GM19324 (cell line): ENCODE measurements around the gene TP53AIP1.

Source experiments
- ATAC-seq: cut with Tn5 transposase; IDR thresholded peaks from one replicate; pipeline ENCODE4 v1.9.1; 2021; ENCODE audit warnings: mild to moderate bottlenecking, moderate library complexity; ENCODE audit not compliant: unreplicated experiment, low FRiP score

The TP53AIP1 gene, protein sequence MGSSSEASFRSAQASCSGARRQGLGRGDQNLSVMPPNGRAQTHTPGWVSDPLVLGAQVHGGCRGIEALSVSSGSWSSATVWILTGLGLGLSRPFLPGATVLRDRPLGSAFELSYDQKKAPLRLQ

DNA sequence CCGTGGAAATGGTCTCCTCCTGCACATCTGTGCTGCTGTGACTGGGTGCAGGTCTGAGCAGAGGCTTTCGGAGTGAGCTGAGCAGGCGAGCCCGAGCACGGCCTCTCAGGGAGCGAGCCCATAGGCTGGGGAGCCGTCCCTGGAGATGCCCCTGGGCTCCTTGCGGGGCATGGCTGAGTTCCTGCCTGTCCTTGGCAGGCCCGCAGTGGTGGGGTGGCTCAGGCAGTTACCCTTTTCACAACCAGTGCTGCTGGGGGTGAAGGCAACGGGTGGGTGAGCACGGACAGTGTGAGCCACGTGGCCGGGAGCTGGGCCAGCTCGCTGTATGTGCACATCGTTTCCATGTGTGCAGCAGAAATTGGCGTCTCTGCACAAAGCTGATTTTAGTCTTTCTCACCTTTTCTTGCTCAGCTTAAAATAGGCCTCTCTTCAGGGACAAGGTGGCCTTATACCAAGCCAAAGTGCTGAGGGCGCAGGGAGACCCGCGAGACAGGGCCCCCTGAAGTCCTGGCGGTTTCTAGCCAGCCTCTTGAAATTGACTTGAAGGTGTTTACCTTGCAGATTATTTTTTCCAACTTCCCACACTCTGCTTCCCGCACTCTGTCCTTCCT lies at the start of gene TP53AIP1:
Gene TP53AIP1 (minus strand): TSS at position 55 of the 611 bp plus-strand sequence. CDS start 5,053 bp downstream, outside the sequence.
- ATAC-seq, result no peak

DNA sequence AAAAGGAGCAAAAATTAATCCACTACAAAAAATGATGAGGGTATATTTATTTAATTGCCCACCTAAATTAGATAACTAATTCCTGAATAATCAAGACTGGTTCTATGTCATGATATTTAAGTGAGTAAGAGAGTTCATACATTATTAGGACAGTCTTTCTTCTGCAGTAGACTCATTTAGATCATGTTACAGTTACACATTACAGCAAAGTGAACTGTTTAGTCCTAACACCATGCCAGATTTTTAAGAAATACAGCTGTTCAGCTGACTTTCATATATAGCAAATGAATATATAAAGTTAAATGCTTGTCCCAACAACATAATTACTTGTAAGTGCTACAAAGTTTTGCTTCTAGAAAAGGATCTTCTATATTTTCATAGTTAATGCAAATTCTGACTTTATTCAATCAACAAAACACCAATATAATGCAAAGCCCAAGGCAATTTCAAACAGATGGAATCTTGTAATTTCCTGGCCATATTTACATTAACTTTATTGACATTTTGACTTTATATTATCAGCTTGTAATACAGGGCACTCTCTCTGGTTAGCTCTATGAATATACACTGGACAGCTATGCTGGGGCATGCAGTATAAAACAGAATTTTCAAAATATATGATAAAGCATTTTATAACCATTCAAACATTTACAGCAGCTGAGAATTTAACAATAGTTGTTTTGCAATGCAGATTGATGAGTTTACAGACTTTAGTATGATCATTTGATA lies 45.7 kb upstream of the TP53AIP1 start:
- ATAC-seq, result no peak

DNA sequence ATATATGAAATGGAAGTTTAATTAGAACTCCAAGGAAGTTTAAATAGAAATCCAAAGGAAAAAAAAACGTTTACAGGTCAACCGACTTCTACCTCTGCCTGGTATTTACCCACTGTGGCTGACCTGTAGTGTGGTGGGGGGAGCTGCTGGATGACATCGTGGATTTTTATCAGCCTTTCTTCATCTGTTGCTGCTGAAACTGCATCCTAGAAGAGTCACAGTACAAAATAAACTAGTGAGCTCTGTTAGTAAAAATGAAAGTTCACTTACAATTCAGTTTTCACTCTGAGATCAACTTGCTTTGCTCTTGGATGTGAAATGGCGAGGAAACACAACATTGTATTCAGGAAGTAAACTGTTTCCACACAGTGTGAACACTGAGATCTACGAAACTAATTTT lies 43.2 kb upstream of the TP53AIP1 start:
- no peak for ATAC-seq

DNA sequence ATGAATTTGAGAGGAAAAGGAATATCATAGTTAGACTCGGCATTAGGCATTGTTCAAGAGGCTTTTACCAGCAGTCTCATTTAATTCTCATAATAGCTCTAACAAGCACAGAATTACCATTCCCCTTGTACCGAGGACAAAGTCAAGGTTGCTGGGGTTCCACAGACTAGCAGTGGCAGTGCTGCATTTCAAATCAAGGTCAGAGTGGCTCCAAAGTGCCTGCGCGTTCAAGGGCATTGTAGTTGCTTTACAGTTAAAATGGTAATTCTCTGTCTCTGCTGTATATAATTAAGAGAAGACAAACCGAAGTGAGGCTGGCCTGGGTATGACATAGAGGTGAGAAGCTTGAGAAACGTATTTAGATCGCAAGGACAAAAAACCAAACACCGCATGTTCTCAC lies 40.4 kb upstream of the TP53AIP1 start:
- no peak for ATAC-seq

DNA sequence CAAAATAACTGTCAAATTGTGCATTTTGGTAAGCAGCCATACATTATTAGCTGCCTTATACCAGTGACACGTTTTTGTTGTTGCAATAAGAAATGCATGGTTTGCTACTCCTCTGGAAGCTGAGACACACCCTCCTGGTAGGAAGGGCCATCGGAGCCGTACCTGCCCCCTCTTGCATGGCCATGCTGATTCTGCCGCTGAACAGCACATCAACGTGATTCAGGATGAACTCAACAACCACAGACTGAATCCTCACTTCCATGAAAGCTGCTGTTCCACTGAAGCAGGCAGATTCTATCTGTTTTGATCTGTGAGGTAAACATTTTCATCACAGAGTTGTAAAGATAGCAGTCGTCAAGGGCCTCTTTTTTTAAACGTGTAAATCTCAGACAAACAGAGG lies 38.6 kb upstream of the TP53AIP1 start:
- ATAC-seq, result no peak

DNA sequence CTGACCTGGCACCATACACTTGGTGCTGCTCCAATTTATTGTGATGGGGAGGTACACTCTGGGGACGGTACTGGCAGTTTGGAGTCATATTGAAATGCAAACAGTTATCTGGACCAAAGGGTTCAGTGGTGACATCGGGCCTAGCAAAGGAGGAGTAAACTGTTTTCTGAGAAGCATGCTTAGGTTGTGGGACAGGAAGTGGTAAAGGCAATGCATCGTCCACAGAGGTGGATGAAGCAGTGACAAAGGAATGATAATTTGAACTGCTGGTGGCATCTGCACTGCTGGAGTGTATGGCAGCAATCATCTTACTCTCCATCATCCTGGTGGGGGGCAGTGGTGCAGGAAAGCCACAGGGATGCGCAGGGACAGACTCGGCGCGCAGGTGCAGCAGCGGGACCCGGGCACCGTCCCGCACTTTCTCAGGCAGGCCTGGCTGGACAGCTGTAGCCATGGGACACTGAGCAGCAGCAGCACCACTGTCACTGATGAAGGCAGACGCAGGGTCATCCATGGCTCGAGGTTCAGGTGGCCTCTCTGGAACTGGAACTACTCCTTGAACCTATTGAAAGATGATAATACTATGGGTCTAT lies 28.0 kb upstream of the TP53AIP1 start:
- ATAC-seq, result no peak

DNA sequence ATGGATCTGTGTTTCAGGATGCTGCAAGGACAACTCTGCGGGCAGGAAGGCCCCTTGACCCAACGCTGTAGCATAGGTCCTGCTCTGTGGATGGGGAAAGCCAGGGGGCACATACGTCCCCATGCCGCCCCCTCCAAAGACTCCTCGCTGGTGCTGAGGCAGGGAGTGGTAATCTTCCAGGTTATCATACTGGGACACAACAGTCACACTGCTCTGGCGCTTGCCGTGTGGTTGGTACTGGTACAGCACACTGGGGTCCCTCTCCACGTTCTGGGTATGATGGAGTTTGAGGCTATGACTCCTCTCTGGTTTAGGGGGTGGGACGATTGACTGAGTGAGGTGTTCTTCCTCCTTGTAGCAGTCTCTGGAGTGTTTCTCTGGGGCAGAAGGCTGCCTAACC lies 26.2 kb upstream of the TP53AIP1 start:
- no peak for ATAC-seq

DNA sequence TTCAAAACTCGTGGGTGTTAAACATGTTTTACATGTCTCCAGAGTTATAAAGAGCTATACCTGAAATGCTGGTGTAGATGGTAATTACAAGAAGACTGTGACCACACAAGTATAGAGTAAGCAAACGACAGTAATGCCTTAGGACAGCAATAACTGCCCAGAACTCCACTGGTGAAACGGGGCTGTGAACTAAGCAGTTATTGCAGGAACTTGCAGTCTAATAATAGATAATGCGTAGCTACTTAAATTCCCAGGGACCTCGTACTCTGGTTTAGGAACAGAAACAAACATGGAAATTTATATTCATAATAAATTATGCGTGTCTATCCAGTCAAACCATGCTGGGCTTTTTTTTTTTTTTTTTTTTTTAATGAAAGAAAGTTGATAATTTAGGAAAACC lies 24.9 kb upstream of the TP53AIP1 start:
- no peak for ATAC-seq

DNA sequence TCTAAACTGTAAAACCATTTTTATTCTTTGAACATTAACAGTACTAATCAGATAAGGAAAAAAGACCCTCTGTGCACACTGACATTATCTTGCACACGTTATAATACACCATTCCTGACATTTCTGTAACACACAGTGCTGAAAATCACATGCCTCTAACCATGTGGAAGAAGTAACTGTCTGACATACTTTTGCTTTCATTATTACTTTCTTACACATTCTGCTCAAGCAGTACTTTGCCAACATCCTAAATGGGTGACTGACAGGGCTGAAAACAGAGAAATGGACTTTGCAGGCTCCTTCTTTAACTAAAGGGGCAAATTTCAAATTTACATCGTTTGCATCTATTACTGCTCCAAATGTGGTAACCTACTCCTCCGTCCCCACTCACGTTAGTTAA lies 22.8 kb upstream of the TP53AIP1 start:
- ATAC-seq, result peak; percentile 95

DNA sequence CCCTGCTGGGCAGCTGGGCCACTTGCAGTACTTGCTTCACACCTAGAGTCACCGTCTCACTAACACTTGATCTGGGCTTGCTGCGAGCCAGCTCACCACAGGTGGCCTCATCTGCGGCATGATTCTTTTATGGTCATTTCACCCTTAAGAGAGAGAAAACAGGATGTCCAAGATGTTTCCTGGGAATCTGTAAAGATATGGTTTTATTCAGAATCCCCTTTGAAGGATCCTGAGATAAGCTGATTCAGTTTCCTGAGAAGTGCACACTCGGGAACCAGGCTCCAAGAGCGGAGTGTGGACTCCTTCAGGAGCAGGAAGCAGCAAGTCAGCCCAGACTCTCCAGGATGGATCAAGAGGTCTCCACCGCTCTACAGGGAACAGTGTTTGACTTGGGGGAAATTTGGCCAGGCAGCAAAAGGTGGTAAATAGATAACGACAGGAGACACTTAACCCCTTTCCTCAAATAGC lies 21.8 kb upstream of the TP53AIP1 start:
- ATAC-seq, result no peak

DNA sequence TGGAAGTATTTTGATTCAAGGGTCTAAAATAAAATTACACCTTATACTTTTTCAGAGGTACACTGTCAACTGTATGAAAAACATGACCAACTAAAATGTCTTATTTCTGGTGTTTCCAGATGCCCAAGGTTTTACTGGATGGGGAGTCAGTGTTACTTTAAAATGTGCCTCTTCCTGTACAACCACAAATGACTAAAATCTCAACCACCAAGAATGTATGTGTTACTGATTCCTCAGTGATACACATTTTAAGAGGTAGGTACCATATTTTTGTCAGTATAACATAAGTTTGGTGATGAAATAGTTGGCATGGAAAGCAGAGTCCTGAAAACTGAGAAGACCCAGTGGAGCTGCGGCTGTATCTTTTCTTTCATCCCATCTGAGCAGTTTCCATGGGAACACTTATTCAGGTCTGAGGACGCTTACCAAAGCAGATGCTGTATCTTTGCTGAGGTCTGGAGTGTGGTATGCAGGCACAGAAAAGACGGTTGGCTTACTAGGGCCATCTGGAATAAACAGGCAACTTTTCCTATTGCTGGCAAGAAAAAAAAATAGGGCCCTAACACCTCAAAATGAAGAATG lies 21.2 kb upstream of the TP53AIP1 start:
- no peak for ATAC-seq

DNA sequence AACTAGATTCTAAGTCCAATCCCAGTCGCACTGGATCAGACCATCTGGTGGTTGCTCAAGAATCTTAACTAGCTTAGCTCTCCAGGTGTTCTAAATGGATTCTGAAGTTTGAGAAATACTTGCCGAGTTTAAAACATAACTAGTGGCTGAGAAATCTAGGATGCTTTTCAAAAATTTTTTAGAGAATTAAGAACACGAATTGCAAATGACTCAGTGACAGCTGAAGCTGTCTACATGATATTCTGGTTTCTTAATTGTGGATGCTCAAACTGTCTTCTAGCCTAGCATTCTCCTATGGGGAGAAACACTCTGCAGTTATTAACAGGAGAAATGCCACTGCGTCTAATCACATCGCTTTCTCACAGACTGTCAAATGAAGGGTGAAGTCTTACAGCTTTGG lies 20.2 kb upstream of the TP53AIP1 start:
- no peak for ATAC-seq

DNA sequence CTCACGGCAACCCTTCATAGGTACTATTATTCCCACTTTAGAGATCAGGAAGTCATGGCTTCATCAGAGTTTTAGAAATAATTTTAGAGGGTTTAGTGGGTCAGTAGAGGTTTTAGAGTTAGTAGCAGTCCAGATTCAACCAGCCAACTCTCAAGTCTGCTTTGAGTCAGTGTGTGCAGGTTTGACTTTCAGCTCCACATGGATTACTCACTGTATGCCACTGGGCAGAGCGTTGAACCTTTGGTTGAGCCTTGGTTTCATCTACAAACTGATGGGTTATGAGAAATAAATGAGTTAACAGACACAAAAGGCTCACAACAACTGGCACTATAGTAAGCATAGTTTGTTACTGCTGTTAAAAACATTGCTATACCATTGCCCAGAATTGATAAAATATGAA lies 19.0 kb upstream of the TP53AIP1 start:
- ATAC-seq, result no peak

DNA sequence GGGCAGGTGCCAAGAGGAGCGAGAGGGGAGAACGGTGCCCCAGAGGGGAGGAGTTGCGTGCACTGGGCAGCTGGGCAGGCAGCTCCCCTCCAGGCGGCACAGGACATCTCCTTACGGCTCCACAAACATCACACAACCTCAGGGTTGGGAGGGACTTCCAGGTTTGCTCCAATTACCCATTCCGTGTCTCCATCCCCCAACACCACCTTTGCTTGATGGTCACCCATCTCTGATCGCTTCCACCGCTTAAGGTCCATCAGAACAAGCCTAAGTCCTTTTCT lies 14.5 kb upstream of the TP53AIP1 start:
- no peak for ATAC-seq

DNA sequence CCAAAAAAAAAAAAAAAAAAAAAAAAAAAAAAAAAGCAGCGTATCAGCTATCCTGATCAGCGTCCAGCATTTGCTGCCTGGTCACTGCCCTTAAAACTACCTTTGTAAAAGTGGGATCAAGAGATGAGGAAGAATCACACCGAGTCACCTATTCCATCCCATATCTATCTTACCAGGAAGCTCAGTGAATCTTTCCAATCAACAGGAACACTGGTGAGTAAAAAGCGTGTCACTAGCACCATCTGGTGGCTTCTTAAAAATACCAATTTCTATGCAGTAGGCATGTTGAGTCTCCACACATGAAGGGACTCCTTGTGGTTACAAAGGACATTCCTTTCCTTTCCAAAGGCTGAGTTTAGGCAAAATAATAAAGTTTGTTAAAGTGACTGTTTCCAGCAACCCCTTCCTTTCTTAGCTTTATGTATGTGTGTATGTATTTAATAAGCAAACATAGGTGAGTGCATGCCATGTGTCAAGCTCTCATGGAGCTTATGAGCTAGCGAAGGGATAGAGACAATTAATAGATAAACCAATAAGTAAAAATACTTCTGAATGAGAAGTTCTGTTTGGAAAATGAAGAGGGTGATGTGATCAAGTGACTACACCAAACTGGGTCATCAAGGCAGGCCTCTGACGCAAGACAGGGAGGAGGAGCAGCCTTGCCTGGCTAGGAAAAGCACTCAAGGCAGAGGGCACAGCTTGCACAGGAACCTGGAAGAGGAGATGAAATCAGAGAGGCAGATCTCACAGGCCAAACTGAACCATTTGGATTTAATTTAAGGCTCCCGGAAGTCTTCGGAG lies 13.9 kb upstream of the TP53AIP1 start:
- ATAC-seq, result no peak

DNA sequence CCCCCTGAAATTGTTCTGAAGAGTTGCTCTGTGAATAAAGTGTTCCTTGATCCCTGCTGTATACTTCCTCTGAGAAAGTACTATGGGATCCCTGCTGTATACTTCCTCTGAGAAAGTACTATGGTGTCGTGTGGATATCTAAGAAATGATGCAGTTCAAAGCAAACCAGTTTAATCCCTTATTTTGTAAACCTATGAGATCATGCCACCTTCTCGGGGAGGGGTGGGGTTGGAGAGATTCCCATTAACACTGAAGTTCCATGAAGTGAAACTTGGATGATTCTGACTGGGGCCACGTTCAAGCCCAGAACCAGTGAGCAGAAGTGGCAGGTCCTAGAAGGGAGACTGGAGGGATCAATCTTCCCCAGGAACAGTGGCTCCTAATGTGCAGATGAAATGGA lies 13.0 kb upstream of the TP53AIP1 start:
- ATAC-seq, result no peak

DNA sequence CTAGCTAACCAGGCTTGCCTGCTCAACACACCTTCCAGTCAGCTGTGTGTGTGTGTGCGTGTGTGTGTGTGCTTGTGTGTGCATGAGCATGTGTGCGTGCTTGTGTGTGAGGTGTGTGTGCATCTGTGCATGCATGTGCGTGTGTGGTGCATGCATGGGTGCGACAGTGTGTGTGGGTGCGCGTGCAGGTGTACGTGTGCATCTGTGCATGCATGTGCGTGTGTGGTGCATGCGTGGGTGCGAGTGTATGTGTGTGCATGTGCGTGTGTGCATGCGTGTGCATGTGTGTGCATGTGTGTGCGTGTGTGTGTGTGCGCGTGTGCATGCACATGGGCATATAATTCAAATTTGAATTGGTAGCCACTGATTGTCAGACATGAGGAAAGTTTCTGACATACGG lies 10.5 kb upstream of the TP53AIP1 start:
- no peak for ATAC-seq

DNA sequence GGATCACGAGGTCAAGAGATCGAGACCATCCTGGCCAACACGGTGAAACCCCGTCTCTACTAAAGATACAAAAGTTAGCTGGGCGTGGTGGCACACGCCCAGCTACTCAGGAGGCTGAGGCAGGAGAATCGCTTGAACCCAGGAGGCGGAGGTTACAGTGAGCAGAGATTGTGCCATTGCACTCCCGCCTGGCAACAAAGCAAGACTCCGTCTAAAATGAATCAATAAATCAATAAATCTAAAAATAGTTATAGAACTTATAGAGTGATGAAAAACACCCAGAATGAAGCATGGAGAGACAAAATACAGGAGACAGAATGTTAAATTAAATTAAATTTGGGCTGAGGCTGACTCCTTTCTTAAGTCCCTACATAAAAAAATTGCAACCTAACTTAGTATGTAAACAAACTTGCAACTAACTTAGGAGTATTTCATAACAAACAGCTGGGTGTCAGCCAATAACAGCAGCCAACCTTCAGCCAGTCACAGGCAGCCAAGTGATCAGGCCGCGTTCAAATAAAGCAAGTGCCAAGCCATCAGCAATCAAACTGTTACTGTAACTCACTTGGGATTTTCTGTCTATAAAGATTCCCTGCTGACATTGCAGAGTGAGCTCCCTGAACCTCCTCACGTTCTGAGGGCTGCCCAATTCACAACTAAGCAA lies 7.3 kb upstream of the TP53AIP1 start:
- ATAC-seq, result no peak

DNA sequence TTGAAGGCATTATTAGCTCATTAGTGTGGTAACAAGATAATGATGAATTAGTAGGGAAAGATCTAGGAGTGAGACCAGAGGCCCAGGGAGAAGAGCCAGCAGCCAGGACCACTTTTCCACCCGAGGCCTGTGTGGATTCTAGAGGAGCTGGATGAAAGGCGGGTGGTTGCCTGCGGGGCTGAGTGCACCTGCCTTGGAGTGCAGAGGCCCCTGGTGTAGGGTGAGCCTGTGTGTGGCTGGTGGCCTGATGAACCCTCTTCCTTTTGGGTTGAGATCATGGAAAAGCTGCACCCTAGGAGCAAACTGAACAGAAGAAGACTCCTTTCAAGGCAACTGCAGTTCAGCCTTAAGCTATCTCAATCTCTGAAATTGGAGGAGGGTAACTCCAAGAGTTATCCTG lies 5.9 kb upstream of the TP53AIP1 start:
- no peak for ATAC-seq

DNA sequence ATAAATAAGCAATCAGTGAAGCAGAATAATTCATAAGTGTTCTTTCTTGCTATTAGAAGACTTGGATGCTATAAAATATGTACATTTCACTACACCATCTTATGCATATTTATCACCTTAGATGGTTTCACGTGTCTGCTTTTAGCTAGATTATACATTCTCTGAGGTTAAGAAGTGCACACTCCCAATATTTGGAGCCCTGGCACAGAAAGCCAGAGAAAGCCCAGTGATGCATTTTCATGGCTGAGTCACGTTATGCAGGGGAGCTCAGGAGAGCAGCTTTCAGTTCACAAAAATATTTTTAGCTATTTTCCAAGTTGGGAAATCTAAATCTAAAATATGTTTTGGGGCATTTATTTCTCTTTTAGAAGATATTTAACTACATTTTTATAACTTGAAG lies 5.1 kb upstream of the TP53AIP1 start:
- ATAC-seq, result no peak
